GM18526 (cell line): ENCODE results near the gene DAPK1.

Source experiments
- POLR2A ChIP-seq: IDR thresholded peaks from 3 replicates; pipeline ENCODE4 v1.6.1; 2011; ENCODE audit not compliant: insufficient read length; ENCODE audit errors: extremely low read depth

Gene DAPK1

GRCh38 chr9:87505869-87506678 is 8.4 kb downstream of the DAPK1 start:
- no peak for TF ChIP-seq POLR2A

GRCh38 chr9:87507576-87507975 is 9.9 kb downstream of the DAPK1 start:
- no peak for TF ChIP-seq POLR2A

GRCh38 chr9:87510252-87510683 is 12.6 kb downstream of the DAPK1 start:
- no peak for TF ChIP-seq POLR2A

- no peak for TF ChIP-seq POLR2A
Observed at GRCh38 chr9:87512311-87512710, 14.6 kb downstream of the DAPK1 start.

DNA sequence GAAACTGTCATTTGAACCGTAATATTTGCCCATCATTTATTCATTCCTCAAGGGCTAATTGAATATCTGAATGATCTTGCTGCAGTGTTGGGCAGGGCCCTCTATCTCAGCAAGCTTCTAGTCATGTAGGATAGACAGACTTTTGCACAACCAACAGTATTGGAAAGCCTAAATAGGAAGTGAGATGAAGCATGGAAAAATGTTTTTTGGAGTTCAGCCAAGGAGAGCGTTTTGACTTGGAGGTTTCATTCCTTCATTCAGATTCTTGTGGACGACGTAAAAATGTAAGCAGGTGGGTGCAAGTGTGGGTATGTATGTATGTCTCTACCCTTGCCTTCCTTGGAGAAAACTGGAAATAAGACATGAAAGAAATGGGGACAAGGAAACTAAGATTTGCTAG is 15.5 kb downstream of the DAPK1 start:
- no peak for TF ChIP-seq POLR2A

- TF ChIP-seq POLR2A: no peak
Observed at GRCh38 chr9:87513880-87514535, 16.3 kb downstream of the DAPK1 start.

DNA sequence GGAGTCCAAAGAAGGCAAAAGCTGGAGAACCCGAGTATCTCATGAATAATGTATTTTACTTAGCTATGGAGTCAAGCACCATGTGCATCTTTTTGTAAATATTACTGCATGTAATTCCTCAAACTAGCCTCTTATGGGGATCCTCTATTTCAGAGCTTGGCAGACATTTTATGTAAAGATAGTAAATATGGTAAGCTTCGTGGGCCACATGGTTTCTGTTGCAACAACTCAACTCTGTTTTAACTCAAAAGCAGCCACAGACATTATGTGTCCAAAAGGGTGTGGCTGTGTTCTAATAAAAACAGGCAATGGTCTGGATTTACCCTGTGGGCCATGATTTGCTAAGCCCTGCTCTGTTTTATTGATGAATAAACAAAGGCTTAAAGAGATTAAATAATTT is 17.3 kb downstream of the DAPK1 start:
- no peak for TF ChIP-seq POLR2A

- TF ChIP-seq POLR2A: no peak
Observed at GRCh38 chr9:87515588-87516221, 18.0 kb downstream of the DAPK1 start.

DNA sequence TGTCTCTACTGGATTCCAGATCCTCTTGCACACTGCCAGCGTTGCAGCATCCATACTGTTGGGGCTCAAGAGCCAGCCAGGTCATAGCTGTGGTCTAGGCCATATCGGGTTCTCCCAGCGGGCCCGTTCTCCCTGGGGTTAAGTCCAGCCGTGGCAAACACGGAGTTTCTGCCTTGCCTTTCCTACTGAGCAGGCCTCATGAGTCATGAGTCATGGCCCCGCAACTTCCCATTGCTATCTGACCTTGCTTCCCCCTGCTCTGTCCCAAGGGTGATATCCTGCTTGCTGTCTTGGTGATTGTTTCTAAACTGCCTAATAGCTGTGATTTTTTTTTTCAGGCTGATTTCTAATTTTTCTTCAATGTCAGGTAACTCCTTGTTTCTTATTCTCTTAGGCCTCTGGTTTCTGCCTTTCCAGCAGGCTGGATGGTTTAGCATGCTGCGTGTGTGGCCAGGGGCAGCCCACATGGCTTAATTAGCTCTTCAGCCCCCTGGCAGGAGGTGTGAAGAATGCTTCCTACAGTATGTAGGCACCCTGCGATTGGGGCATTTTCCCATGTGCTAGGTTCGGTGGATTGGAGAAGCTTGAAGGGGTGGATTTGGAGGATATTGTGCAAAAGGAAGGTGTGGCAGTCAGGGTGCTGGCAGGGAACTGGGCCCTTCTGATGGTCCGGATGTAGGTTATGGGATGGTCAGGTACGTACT is 18.7 kb downstream of the DAPK1 start:
- TF ChIP-seq POLR2A: no peak

- no peak for TF ChIP-seq POLR2A
Observed at GRCh38 chr9:87516926-87517290, 19.2 kb downstream of the DAPK1 start.

GRCh38 chr9:87517732-87518131 is 20.1 kb downstream of the DAPK1 start:
- no peak for TF ChIP-seq POLR2A

DNA sequence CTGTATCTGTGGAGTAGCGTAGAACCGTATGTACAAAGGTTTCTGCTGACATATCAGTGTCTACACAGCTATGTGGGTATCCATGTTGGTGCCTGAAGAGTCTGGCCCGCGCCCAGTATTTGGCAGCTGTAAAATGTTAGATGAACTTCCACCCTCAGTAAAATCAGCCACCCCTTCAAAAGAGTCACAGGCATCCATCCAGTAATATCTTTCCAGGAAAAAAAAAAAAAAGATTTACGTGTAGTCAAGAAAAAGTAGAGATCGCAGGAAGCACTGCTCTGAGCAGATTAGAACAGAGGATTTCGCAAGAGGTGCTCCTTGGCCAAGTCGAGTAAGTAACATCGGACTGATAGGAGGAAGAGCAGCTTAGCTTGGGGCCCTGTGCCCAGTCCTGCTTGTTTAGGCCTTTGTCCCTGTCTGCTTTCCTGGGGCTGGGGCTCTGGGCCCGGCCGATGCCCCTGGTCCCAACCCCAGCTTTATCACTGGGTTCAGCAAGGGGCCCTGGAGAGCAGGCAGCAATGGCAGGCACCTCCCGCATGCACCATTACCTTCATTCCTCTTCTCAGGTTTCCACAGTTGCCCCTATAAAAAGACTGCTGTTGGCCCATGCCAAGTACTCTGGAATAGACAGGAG is 21.2 kb downstream of the DAPK1 start:
- no peak for TF ChIP-seq POLR2A

- no peak for TF ChIP-seq POLR2A
Observed at GRCh38 chr9:87519461-87519860, 21.8 kb downstream of the DAPK1 start.

GRCh38 chr9:87520172-87520683 is 22.6 kb downstream of the DAPK1 start:
- TF ChIP-seq POLR2A: no peak

- no peak for TF ChIP-seq POLR2A
Observed at GRCh38 chr9:87521834-87522233, 24.2 kb downstream of the DAPK1 start.
